ENCODE measurements around the gene PTGR1. TPM values are rescaled to one million over a fixed set of nuclear protein-coding genes. Genes with fewer than 3 reads are reported as not detected.

The PTGR1 gene
- total and polyA plus RNA-seq, 2 of the 8 experiments (the other 6 are each of a cell fraction or from before 2014, with no cell fraction given): 16.9 to 28.5 TPM

DNA sequence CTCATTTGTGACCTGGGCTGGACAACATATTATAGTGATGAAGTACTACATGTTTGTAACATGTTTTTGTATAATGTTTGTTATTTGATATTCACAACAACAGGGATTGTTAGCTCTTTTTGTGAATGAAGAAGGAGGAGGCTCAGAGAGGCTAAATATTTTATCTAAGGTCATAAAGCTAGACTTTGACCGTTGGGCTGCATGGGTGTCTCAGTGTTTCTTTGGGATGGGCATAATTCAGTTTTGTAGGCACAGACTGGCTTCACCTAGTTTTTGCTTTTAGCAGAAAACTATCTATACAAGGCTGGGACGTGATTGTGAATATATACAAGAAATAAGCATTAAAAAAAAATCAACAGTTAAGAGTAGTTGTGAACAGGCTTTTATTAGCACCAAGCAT is 47.0 kb upstream of the PTGR1 start:
- Histone ChIP-seq H3K9me3 (ENCODE audit: insufficient read depth in 2 of 2, low read depth in 1 of 2, low read length in 1 of 2) (no peaks in the 10 kb centered on the region), H2BK20ac (ENCODE audit: low read length) (no peak overlapping the region), H2AK5ac (ENCODE audit: low read depth, low read length) (no peak overlapping the region), H3K23ac (ENCODE audit: insufficient read length) (no peak overlapping the region), H4K20me1 (replicated peaks in 1 of 2; ENCODE audit: control insufficient read depth in 1 of 2, insufficient read depth in 2 of 2, low read length in 2 of 2) (peaks cover 0 to 2% of the 10 kb centered on the region in 2 experiments), H3K14ac (ENCODE audit: insufficient read length) (no peak overlapping the region), H3K23me2 (ENCODE audit: low read depth, low read length) (no peaks in the 10 kb centered on the region), H2BK5ac (ENCODE audit: low read depth, low read length) (no peak overlapping the region), H2BK15ac (ENCODE audit: low read length) (no peak overlapping the region), H3K9ac (replicated peaks in 1 of 4; ENCODE audit: extremely low read depth in 1 of 4, low read depth in 3 of 4, low read length in 3 of 4) (no peak overlapping the region), H4K5ac (ENCODE audit: insufficient read length, low read depth, low read length) (no peak overlapping the region), H4K91ac (replicated peaks; ENCODE audit: insufficient read length, low read length) (no peak overlapping the region), H3K36me3 (ENCODE audit: control insufficient read depth in 2 of 4, insufficient read depth in 4 of 4, low read length in 3 of 4) (peaks cover 0 to 25% (median 5%) of the 10 kb centered on the region in 4 experiments; a peak in 5 of 8 replicates), H3K4me1 (replicated peaks in 1 of 4; ENCODE audit: control insufficient read depth in 3 of 4, insufficient read depth in 4 of 4, low read length in 3 of 4) (no peaks in the 10 kb centered on the region), H2BK120ac (replicated peaks; ENCODE audit: low read depth, low read length) (no peak overlapping the region), H3K56ac (replicated peaks; ENCODE audit: insufficient read length, low read depth, low read length) (no peak overlapping the region), H3K4me2 (ENCODE audit: insufficient read depth in 1 of 2, low read depth in 2 of 2, low read length in 2 of 2) (no peak overlapping the region), H3K4ac (replicated peaks; ENCODE audit: insufficient read length, low read depth, low read length) (no peak overlapping the region), H4K8ac (ENCODE audit: extremely low read depth, insufficient read depth, low read length) (no peak overlapping the region), H2BK12ac (ENCODE audit: low read depth, low read length) (no peak overlapping the region), H2AFZ (ENCODE audit: low read length) (no peak overlapping the region), H3K79me2 (ENCODE audit: control insufficient read depth in 1 of 2, insufficient read depth in 2 of 2, low read length in 2 of 2) (no peaks in the 10 kb centered on the region; a peak in 1 of 4 replicates), H3K27ac (ENCODE audit: low read depth, low read length) (no peak overlapping the region), H3K4me3 (ENCODE audit: extremely low read depth in 1 of 4, insufficient read depth in 2 of 4, low read depth in 3 of 4, low read length in 4 of 4) (no peak overlapping the region), H3K18ac (ENCODE audit: extremely low read depth, low read length) (no peak overlapping the region), H3K27me3 (replicated peaks in 1 of 4; ENCODE audit: control insufficient read depth in 3 of 4, extremely low read depth in 1 of 4, insufficient read depth in 3 of 4, low read length in 3 of 4) (no peaks in the 10 kb centered on the region), H3K79me1 (ENCODE audit: low read depth, low read length) (no peaks in the 10 kb centered on the region)
- no peak for FAIRE-seq
- CTCF ChIA-PET (ENCODE audit: partially characterized antibody): no interaction called here
- WGBS, 2 experiments (ENCODE audit: extremely low coverage in 1 of 2, insufficient coverage in 1 of 2, insufficient read length in 1 of 2, insufficient replicate concordance in 2 of 2, low coverage in 1 of 2, low lambda C conversion rate in 2 of 2, missing lambda C conversion rate in 1 of 2): 85% methylated on average over 2 of the region's 2 CpGs; no CpG with 5 or more reads in 1 of the 2 experiments
- no peak for TF ChIP-seq ASH2L (IDR thresholded peaks at IDR 0.05; ENCODE audit: low read length)
- no peak for TF ChIP-seq POLR2AphosphoS5 (IDR thresholded peaks at IDR 0.05; ENCODE audit: low read depth, low read length)
- TF ChIP-seq CBX5 (IDR thresholded peaks at IDR 0.05; ENCODE audit: low read depth, low read length): no peak
- POLR2A ChIA-PET (ENCODE audit: partially characterized antibody): interaction anchor here (1.0 kb wide), 1 partner anchor 15 kb away, joined by 3 read pairs; no protein-coding TSS in a partner anchor
- DNase-seq (ENCODE audit: low read depth in 1 of 2, low spot score in 2 of 2): no peak

Measured in H1 (cell line).